BJ (cell line): ENCODE results near the gene PCBP4. TPM values are rescaled to one million over a fixed set of nuclear protein-coding genes. Genes with fewer than 3 reads are reported as not detected.

ENCODE experiments used
- CTCF ChIA-PET: fragments of 350-600 bp; formaldehyde crosslinking; extraction: SDS; loops from one replicate; lab custom pipeline; 2021; ENCODE audit warnings: antibody characterized with exemption, inconsistent platforms; lab: Yijun Ruan, JAX
- POLR2A ChIA-PET: fragments of 300-600 bp; sonication (Branson Sonifier 250); formaldehyde crosslinking; extraction: SDS; loops from one replicate; lab custom pipeline; 2021; ENCODE audit warnings: antibody characterized with exemption; lab: Charles Lee
- DNase-seq: peaks from one replicate; pipeline ENCODE4 v3.0.0-alpha.2; 2011; ENCODE audit warnings: low read depth
- H3K27me3 ChIP-seq: 2 replicates; pipeline ENCODE4 v1.6.0; 2011; ENCODE audit warnings: low read length; ENCODE audit not compliant: control insufficient read depth, insufficient read depth
- H3K36me3 ChIP-seq: 2 replicates; pipeline ENCODE4 v1.5.1; 2011; ENCODE audit warnings: low read length; ENCODE audit not compliant: control insufficient read depth, insufficient read depth
- H3K4me3 ChIP-seq: 2 replicates; pipeline ENCODE4 v1.5.1; 2011; ENCODE audit warnings: low read depth, mild to moderate bottlenecking, control low read depth, low read length
- polyA plus RNA-seq: library from polyadenylated mRNA; depleted of rRNA; stranded (reverse); fragments of >200 nt; gene quantifications from 2 replicates; pipeline ENCODE4 v1.2.3, GENCODE V29; 2011
- TF ChIP-seq, protein P1 (sequence below): IDR thresholded peaks from 2 replicates; pipeline ENCODE4 v1.5.1; 2011; ENCODE audit warnings: low read depth, mild to moderate bottlenecking, control low read depth, inconsistent platforms, low read length, moderate library complexity; ENCODE audit not compliant: insufficient read depth

Gene PCBP4
- polyA plus RNA-seq, 1 experiment = 88.7 TPM

- peaks cover 7% of the 10 kb centered on the region; the same call in 1 of the 2 replicates for H3K36me3 ChIP-seq
- no peak for DNase-seq
- ChIA-PET CTCF (no interaction called here), POLR2A (no interaction called here)
- no peak overlapping the region for H3K4me3 ChIP-seq
- TF ChIP-seq, protein P1, sequence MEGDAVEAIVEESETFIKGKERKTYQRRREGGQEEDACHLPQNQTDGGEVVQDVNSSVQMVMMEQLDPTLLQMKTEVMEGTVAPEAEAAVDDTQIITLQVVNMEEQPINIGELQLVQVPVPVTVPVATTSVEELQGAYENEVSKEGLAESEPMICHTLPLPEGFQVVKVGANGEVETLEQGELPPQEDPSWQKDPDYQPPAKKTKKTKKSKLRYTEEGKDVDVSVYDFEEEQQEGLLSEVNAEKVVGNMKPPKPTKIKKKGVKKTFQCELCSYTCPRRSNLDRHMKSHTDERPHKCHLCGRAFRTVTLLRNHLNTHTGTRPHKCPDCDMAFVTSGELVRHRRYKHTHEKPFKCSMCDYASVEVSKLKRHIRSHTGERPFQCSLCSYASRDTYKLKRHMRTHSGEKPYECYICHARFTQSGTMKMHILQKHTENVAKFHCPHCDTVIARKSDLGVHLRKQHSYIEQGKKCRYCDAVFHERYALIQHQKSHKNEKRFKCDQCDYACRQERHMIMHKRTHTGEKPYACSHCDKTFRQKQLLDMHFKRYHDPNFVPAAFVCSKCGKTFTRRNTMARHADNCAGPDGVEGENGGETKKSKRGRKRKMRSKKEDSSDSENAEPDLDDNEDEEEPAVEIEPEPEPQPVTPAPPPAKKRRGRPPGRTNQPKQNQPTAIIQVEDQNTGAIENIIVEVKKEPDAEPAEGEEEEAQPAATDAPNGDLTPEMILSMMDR = no peak
- H3K27me3 ChIP-seq = no peaks in the 10 kb centered on the region
These were observed 18.1 kb downstream of the PCBP4 start for GRCh38 chr3:51949121-51949520.

DNA sequence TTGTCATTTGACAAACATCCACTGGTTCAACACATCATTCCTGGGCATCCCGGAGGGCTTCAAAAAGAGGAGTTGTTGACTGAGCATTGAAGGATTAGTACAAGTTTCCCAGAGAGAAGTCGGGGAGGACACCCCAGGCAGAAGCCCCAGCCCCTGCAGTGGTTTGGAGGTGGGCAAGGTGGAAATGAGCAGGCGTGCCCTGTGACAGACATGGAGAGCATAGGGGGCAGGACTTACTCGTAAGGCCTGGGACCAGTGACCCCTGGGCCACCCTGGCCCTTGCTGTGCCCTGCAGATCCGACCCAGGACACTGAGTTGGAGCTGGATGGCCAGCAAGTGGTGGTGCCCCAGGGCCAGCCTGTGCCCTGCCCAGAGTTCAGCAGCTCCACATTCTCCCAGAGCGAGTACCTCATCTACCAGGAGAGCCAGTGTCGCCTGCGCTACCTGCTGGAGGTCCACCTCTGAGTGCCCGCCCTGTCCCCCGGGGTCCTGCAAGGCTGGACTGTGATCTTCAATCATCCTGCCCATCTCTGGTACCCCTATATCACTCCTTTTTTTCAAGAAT is 19.2 kb downstream of the PCBP4 start:
- TF ChIP-seq, protein P1 = no peak
- no peak for DNase-seq
- CTCF ChIA-PET = no interaction called here

GRCh38 chr3:51947215-51947900 is 19.9 kb downstream of the PCBP4 start:
- no peaks in the 10 kb centered on the region for H3K27me3 ChIP-seq
- CTCF ChIA-PET = interaction anchor here (4.2 kb wide), 1 partner anchor 27 kb away, joined by 32 read pairs; the partner anchor contains the start of genes ABHD14A and ABHD14B
- TF ChIP-seq, protein P1 = no peak
- POLR2A ChIA-PET = no interaction called here
- H3K36me3 ChIP-seq = peaks cover 7% of the 10 kb centered on the region; the same call in 1 of the 2 replicates
- no peak overlapping the region for H3K4me3 ChIP-seq
- DNase-seq = no peak

More for the DNA sequence above, 19.2 kb downstream of the PCBP4 start:
- no peaks in the 10 kb centered on the region for H3K27me3 ChIP-seq
- H3K4me3 ChIP-seq = no peak overlapping the region
- H3K36me3 ChIP-seq = peaks cover 7% of the 10 kb centered on the region; the same call in 1 of the 2 replicates
- POLR2A ChIA-PET = no interaction called here

DNA sequence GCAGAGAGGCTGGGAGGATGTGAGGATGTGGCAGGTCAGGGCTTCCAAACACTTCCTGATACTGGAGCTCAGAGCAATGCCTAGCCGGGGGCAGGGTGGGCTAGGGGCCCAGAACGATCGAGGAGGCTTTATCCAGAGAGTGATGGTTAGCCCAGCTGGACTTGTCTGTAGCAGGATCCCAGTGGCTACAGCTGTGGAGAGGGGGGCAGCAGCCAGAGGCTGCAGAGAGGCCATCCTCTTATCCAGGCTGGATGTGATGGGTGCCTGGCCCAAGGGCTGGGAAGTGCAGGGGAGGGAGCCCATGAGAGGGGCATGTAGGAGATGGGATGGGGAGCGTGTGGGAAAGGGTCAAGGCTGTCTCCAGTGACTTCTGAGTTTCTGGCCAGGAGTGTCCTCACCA is 20.5 kb downstream of the PCBP4 start:
- TF ChIP-seq, protein P1 = no peak
- no peak overlapping the region for H3K4me3 ChIP-seq
- CTCF ChIA-PET = interaction anchor here (0.7 to 4.2 kb wide), 3 partner anchors 27 to 49 kb away, joined by 3 to 32 read pairs (median 4); partner anchors contain the start of genes ABHD14A and ABHD14B
- POLR2A ChIA-PET = interaction anchor here (0.5 kb wide), 1 partner anchor 331 kb away, joined by 4 read pairs; no protein-coding TSS in a partner anchor
- DNase-seq = no peak
- peaks cover 7% of the 10 kb centered on the region; the same call in 1 of the 2 replicates for H3K36me3 ChIP-seq
- no peaks in the 10 kb centered on the region for H3K27me3 ChIP-seq

- no peak for DNase-seq
- CTCF ChIA-PET = interaction anchor here (0.7 to 5.2 kb wide), 5 partner anchors 7 to 50 kb away, joined by 3 to 42 read pairs (median 6); partner anchors contain the start of genes ABHD14A, ABHD14B and GPR62
- TF ChIP-seq, protein P1 = no peak
- Histone ChIP-seq H3K27me3 (no peaks in the 10 kb centered on the region), H3K4me3 (no peak overlapping the region), H3K36me3 (peaks cover 7% of the 10 kb centered on the region; the same call in 1 of the 2 replicates)
- POLR2A ChIA-PET = interaction anchor here (0.5 kb wide), 1 partner anchor 332 kb away, joined by 4 read pairs; no protein-coding TSS in a partner anchor
These were observed 21.1 kb downstream of the PCBP4 start for GRCh38 chr3:51945926-51946705.
